ENCODE data around the gene CRYM.
A peak's percentile ranks its signal among the peaks of the same experiment; 100 is the strongest.
"Not testable (repeated sequence)": the region's sequence is repeated elsewhere in the genome, so short reads cannot be mapped to it uniquely, and the experiment has no call there.

The CRYM gene

GRCh38 chr16:21277045-21277926, 804 bp downstream of the CRYM start:
- DNase-seq = no peak

- DNase-seq = no peak
Measured at GRCh38 chr16:21276090-21276489, 2.0 kb downstream of the CRYM start.

- no peak for DNase-seq
Measured at GRCh38 chr16:21275529-21275928, 2.6 kb downstream of the CRYM start.

- no peak for DNase-seq
Measured at GRCh38 chr16:21274172-21274726, 3.8 kb downstream of the CRYM start.

GRCh38 chr16:21272763-21273162, 5.3 kb downstream of the CRYM start:
- not testable (repeated sequence) for DNase-seq

GRCh38 chr16:21272253-21272652, 5.8 kb downstream of the CRYM start:
- DNase-seq = no peak

- DNase-seq = no peak
Measured at GRCh38 chr16:21268236-21268635, 9.9 kb downstream of the CRYM start.

- DNase-seq = no peak
Measured at GRCh38 chr16:21267298-21267697, 10.8 kb downstream of the CRYM start.

- DNase-seq = no peak
Measured at GRCh38 chr16:21265104-21265837, 12.8 kb downstream of the CRYM start.

- DNase-seq = no peak
Measured at GRCh38 chr16:21264571-21265036, 13.5 kb downstream of the CRYM start.

GRCh38 chr16:21263640-21264570, 14.2 kb downstream of the CRYM start:
- peak; percentile 63 for DNase-seq

- no peak for DNase-seq
Measured at GRCh38 chr16:21262779-21263639, 15.1 kb downstream of the CRYM start.

GRCh38 chr16:21260870-21261791, 17.0 kb downstream of the CRYM start:
- peak; percentile 88 for DNase-seq

GRCh38 chr16:21257284-21257683, 20.8 kb downstream of the CRYM start:
- no peak for DNase-seq

GRCh38 chr16:21256636-21257035, 21.5 kb downstream of the CRYM start:
- DNase-seq = no peak

GRCh38 chr16:21253470-21253869, 24.6 kb downstream of the CRYM start:
- no peak for DNase-seq

GRCh38 chr16:21250072-21250923, 27.8 kb downstream of the CRYM start:
- DNase-seq = no peak

- DNase-seq = not testable (repeated sequence)
Measured at GRCh38 chr16:21248179-21248578, 29.9 kb downstream of the CRYM start.

GRCh38 chr16:21244518-21245215, 33.4 kb downstream of the CRYM start:
- DNase-seq = no peak

All from fibroblast of skin of right biceps (primary cell).